Stimulated activated effector memory CD8-positive, alpha-beta T cell treated with anti-CD3 and anti-CD28 coated beads, Interleukin-12 subunit alpha, Interleukin-12 subunit beta, amount 100 ng/mL, for 72 hours (primary cell): ENCODE measurements around the gene VASH1.

Experiments
- ATAC-seq: fragments of 150-1000 bp; cut with Tn5 transposase; 2 replicates; pipeline ENCODE4 v1.10.0; 2021
- DNase-seq, 2 donors: peaks; one replicate each; pipeline ENCODE4 v3.0.0; 2021 to 2022; ENCODE audit warnings: low spot score in 2 of 2
- H3K27ac Mint-ChIP-seq: one replicate; pipeline ENCODE4 v1.8.0; 2022; ENCODE audit warnings: mild to moderate bottlenecking, mixed read lengths
- H3K36me3 Mint-ChIP-seq: one replicate; pipeline ENCODE4 v1.8.0; 2022; ENCODE audit warnings: mild to moderate bottlenecking, mixed read lengths
- H3K4me1 Mint-ChIP-seq: one replicate; pipeline ENCODE4 v1.8.0; 2022; ENCODE audit warnings: mixed read lengths
- H3K4me3 Mint-ChIP-seq: one replicate; pipeline ENCODE4 v1.8.0; 2022; ENCODE audit warnings: mild to moderate bottlenecking, mixed read lengths
- H3K9me3 Mint-ChIP-seq: one replicate; pipeline ENCODE4 v1.8.0; 2022; ENCODE audit warnings: mixed read lengths

The VASH1 gene

DNA sequence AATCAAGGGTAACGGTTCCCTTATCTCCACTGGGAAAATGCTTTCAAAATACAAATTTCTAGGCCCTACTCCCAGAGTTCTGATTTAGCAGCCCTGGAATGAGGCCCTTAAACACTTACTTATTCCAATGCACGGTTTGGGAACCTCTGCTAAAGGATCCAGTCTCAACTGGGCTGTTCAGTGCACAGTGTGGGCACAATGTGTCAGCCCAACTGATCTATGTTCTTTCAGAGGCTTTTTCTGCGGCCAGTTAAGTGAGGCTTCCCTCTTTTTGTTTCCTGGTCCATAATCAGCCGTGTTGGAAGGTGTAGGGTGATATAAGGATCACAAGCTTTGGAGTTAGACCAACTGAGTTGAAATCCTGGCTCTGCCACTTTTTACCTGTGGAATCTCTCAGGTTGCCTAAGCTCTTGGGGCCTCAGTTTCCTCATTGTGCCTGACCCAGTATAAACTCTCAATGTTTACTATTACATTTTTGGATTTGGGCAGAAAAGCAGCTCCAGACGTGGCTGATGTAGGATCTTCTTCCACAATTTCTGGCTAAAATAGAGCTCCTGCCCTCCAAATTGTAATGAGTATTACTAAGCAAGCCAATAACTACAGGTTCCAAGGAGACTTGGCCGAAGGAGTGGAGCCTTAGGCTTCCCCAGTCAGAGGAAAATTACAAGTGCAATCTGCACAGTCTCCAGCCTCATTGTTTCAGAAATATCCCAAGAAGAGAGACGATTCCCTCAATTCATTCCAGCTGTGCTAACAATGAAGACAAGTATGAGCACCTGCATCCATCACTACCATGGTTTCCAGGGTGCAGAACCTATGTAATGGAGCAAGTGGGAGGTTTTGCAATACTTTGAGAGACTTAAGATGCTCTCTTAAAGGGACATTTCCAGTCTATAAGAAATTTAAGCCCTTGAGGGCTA lies 53.7 kb downstream of the VASH1 start:
- peaks cover 15% of the 10 kb centered on the region for H3K36me3 Mint-ChIP-seq
- no peaks in the 10 kb centered on the region for H3K9me3 Mint-ChIP-seq
- DNase-seq (no peak), ATAC-seq (no peak)
- H3K4me1 Mint-ChIP-seq = peaks cover 18% of the 10 kb centered on the region
- no peak overlapping the region for H3K27ac Mint-ChIP-seq
- no peak overlapping the region for H3K4me3 Mint-ChIP-seq

DNA sequence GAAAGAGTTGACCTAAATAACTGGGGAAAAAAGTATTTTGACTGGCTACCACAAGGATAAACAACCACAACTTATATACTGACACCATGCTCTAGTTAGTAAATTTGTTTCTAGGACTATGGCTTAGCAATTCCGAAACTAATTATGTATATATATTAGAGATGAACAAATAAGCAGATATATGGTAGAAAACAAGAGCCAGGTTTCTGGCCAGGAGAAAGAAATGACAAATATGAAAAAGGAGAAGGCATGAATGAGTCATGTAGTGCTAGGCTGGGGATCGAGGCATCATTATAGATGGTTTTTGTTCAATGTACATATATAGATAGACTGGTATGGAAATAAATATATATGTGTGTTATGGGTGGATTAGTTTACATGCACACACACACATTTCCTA lies 59.4 kb downstream of the VASH1 start:
- ATAC-seq (peak; percentile 68), DNase-seq (no peak)
- no peaks in the 10 kb centered on the region for H3K4me1 Mint-ChIP-seq
- H3K9me3 Mint-ChIP-seq = no peaks in the 10 kb centered on the region
- H3K4me3 Mint-ChIP-seq = no peak overlapping the region
- H3K27ac Mint-ChIP-seq = no peak overlapping the region
- H3K36me3 Mint-ChIP-seq = no peaks in the 10 kb centered on the region

DNA sequence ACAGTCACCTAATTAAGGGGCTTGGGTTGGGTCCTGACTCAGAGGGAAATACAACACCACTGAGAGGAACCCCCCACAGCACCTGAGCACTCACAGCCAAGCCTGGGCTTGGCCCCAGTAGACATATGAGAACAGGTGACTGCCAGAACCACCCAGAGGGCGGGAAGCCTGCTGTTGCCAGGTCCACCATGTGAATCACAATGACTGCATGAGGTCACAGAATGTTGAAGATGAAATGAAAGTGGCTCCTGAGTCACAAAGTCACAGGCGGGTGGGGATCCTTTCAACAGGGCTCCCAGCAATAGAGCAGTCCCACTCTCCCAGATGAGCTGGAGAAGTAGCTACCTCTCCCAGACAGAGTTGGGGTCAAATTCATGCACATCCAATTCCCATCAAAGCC lies 64.9 kb downstream of the VASH1 start, which contains the start of gene LRRC74A:
TSS of gene LRRC74A (plus strand) at position 287 of the 400 bp plus-strand sequence. CDS start 290 bp downstream, outside the sequence.
- no peaks in the 10 kb centered on the region for H3K36me3 Mint-ChIP-seq
- peak; percentile 48 for ATAC-seq
- no peak for DNase-seq
- H3K4me1 Mint-ChIP-seq = no peaks in the 10 kb centered on the region
- H3K4me3 Mint-ChIP-seq = no peak within 1 kb of the TSS
- H3K27ac Mint-ChIP-seq = no peak within 1 kb of the TSS
- no peaks in the 10 kb centered on the region for H3K9me3 Mint-ChIP-seq

DNA sequence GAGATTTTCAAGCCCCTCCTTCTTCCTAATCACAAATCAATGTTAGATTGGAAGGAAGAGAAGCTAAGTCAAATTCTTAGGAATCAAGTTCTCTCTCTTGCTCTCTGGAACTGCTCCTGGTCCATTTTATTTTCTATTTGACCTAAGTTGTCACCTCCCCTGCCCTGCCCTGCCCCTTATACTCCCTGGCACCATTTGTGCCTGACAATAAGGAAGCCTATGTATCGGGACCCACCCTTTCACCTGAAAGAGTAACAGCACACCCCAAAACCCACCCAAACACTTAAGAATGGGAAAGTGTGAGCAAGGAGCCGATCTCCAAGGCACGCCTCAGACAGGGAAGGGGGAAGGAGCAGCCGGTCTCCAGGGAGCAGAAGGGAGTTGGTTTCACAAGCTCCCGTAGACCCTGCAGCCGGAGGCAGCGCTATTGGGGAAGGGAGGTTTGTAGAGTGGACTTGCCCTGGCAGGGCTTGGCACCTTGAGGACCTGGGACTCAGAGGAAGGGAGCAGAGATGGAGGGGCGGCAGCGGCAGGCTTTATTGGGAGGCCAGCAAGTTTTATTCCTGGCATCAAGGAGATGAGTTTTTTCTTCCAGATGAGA lies 66.5 kb downstream of the VASH1 start:
- Mint-ChIP-seq H3K36me3 (no peaks in the 10 kb centered on the region), H3K27ac (no peak overlapping the region), H3K4me1 (no peaks in the 10 kb centered on the region), H3K4me3 (no peak overlapping the region), H3K9me3 (no peaks in the 10 kb centered on the region)
- ATAC-seq = no peak
- DNase-seq = no peak

DNA sequence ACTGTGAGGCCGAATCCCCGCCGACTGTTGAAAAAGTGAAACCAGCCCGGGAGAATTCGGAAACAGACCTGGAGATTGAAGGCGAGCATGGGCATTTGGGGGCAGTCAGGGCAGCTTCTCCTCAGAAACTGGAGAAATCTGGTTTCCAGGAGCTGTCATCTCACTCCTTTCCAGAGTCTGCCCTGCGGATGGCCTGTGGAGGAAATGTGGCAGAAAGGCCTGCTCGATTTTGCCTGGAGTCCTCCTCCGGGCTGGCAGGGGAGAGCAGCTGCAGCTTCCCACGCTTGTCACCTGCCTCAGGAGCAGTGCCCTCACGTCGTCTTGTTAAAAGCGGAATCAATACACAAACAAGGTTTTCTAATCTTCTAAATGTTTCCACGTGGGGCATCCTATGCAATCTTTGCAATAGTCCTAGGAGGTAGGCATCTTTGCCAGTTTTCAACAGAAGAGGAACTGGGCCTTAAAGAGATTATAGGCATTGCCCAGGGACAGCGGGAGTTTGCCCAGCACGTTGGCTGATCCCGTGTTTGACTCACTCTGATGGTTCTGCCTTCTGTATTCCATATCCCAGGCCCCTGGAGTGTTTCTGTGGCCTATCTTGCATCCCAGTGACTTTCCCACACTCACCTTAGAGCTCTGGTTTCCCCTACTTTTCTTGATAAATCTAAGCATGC lies 67.2 kb downstream of the VASH1 start:
- ATAC-seq (no peak), DNase-seq (no peak)
- Mint-ChIP-seq H3K27ac (no peak overlapping the region), H3K36me3 (no peaks in the 10 kb centered on the region), H3K4me1 (no peaks in the 10 kb centered on the region), H3K4me3 (no peak overlapping the region), H3K9me3 (no peaks in the 10 kb centered on the region)

DNA sequence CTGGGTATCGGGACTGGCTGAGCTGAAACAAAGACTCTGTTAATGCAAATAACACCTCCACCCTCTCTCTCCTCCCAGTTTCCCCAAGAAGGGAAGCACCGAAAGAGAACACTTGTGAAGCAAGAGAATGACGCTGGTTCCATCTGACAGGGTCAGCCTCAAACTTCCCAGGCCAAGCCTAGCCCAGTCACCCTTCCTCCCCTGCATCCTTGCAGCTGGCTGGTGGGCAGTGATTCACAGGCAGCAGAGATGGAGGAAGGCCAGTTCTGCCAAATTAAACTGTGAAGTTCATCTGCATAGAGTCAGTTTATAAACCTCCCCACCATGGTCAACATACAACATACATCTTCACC lies 67.7 kb downstream of the VASH1 start:
- Mint-ChIP-seq H3K9me3 (no peaks in the 10 kb centered on the region), H3K4me1 (no peaks in the 10 kb centered on the region), H3K4me3 (no peak overlapping the region), H3K36me3 (no peaks in the 10 kb centered on the region), H3K27ac (no peak overlapping the region)
- ATAC-seq (no peak), DNase-seq (no peak)

DNA sequence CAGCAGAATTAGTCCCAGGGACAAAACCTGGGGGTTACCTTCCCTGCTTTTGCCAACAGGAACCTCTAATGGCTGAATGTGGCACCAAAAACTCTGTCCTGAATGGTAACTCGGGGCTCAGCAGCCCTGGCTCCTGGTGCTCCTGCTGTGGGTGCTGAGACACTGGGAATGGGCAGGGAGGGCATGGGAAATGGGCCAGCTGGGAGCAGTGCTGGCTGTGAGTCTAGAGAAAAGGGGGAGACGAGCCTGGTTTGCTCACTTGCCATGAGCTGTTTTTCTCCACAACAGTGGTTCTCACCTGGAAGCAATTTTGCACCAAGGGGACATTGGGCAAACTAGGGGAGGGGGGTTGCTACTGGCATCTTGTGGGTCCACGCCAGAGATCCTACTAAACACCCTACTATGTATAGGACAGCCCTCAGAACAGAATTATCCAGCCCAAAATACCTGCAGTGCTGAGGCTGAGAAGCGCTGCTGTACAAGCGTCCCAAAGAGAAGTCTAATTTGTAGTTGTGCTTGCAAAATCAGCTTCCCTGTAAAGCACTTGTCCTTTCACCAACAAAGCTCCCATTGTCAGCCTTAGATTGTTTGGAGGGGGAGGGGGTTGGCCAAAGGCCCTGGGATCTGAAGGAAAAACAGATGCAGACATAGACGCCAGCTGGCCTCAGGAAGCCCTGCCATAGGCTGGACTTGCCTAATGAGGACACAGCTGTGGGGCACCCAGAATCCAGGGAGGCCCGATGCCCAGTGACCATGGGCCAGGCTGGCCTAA lies 68.6 kb downstream of the VASH1 start:
- Mint-ChIP-seq H3K9me3 (no peaks in the 10 kb centered on the region), H3K4me3 (no peak overlapping the region), H3K27ac (no peak overlapping the region)

DNA sequence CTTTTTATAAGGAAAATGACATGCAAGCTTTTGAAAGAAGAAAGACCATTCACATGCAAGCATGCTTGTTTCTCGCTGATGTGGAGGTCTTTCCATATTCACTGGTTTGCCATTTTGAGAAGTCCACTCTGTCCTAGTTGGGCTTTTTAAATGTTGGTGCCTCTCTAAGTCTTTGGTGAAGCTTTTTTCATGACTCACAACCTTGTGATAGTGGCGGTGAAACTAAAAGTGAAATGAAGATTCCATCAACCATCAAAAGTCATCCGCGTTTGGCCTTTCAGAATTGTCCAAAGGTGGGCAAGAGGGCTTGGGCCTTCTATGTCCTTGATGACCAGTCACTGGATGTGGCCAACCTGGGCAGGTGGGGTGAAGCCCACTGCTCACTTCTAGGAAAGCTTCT lies 69.3 kb downstream of the VASH1 start:
- Mint-ChIP-seq H3K4me3 (no peak overlapping the region), H3K36me3 (no peaks in the 10 kb centered on the region), H3K9me3 (no peaks in the 10 kb centered on the region), H3K4me1 (no peaks in the 10 kb centered on the region), H3K27ac (no peak overlapping the region)
- no peak for ATAC-seq
- no peak for DNase-seq

More for the DNA sequence above, 68.6 kb downstream of the VASH1 start:
- Mint-ChIP-seq H3K36me3 (no peaks in the 10 kb centered on the region), H3K4me1 (no peaks in the 10 kb centered on the region)
- no peak for ATAC-seq
- no peak for DNase-seq

DNA sequence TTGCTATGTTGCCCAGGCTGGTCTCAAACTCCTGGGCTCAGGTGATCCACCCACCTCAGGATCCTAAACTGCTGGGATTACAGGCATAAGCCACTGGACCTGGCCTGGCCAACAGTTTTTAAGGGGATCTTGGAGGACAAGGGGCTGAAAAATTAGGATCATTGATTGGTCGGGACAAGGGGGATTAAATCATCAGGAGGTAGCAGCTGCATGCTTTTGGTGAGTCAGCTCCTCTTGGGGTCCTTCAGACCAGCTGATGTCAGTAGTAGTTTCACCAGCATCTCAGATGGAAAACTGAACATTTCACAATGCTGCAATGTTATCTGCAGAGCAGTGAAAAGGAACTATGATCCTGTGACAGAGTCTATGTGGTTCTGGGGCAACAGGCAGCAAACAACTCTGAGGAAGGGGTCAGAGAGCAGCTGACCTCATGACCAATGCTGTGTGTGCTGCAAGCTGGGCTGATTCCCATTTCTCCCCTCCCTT lies 71.3 kb downstream of the VASH1 start:
- H3K4me3 Mint-ChIP-seq = no peak overlapping the region
- H3K9me3 Mint-ChIP-seq = no peaks in the 10 kb centered on the region
- H3K36me3 Mint-ChIP-seq = no peaks in the 10 kb centered on the region
- no peak overlapping the region for H3K27ac Mint-ChIP-seq
- no peaks in the 10 kb centered on the region for H3K4me1 Mint-ChIP-seq
- ATAC-seq (no peak), DNase-seq (no peak)
